ENCODE results near the gene MNAT1.
"Not testable (repeated sequence)": the region's sequence is repeated elsewhere in the genome, so short reads cannot be mapped to it uniquely, and the experiment has no call there.

The MNAT1 gene

GRCh38 chr14:60848066-60848465, 113.5 kb downstream of the MNAT1 start:
- Histone ChIP-seq H3K4me2 (ENCODE audit: low read length) (no peak overlapping the region), H3K36me3 (ENCODE audit: control insufficient read depth in 1 of 2, insufficient read depth in 2 of 2, low read length in 2 of 2) (peaks cover 0 to 2% of the 10 kb centered on the region in 2 experiments), H3K4ac (ENCODE audit: low read depth, low read length) (no peak overlapping the region), H3K23ac (ENCODE audit: low read length) (no peak overlapping the region), H4K12ac (ENCODE audit: low read depth, low read length) (no peak overlapping the region), H2BK120ac (ENCODE audit: insufficient read depth, low read length, poor library complexity) (no peak overlapping the region), H2AK5ac (ENCODE audit: low read length) (no peak overlapping the region), H3K9ac (ENCODE audit: low read length) (no peak overlapping the region), H3K79me1 (ENCODE audit: low read length) (no peaks in the 10 kb centered on the region), H3K18ac (ENCODE audit: low read length) (no peak overlapping the region), H4K91ac (ENCODE audit: low read depth, low read length) (no peak overlapping the region), H3K9me3 (ENCODE audit: insufficient read depth, low read depth, low read length) (peaks cover 1% of the 10 kb centered on the region), H3K27me3 (ENCODE audit: insufficient read depth, low read length) (no peaks in the 10 kb centered on the region), H3K14ac (ENCODE audit: low read length) (no peak overlapping the region), H4K8ac (ENCODE audit: low read depth, low read length) (no peak overlapping the region), H3K79me2 (ENCODE audit: control insufficient read depth, insufficient read depth, low read length, poor library complexity) (no peaks in the 10 kb centered on the region), H3K4me3 (ENCODE audit: low read depth, low read length) (no peak overlapping the region), H2AFZ (ENCODE audit: insufficient read depth, low read length, poor library complexity) (no peak overlapping the region), H3K4me1 (ENCODE audit: control insufficient read depth in 1 of 2, insufficient read depth in 2 of 2, low read length in 2 of 2) (no peaks in the 10 kb centered on the region), H2BK5ac (ENCODE audit: low read depth, low read length, poor library complexity) (no peak overlapping the region), H2BK12ac (ENCODE audit: low read length) (no peak overlapping the region), H3K27ac (ENCODE audit: low read depth, low read length) (no peak overlapping the region)
- DNase-seq = no peak
- WGBS (ENCODE audit: extremely low coverage, insufficient coverage, insufficient read length) = no CpG with 5 or more reads among the region's 2 CpGs

- not testable (repeated sequence) for H3K9ac ChIP-seq (ENCODE audit: low read length); H3K4me3 ChIP-seq (ENCODE audit: low read depth, low read length); H3K9me3 ChIP-seq (ENCODE audit: insufficient read depth, low read depth, low read length); H3K79me1 ChIP-seq (ENCODE audit: low read length); H4K8ac ChIP-seq (ENCODE audit: low read depth, low read length); H2AK5ac ChIP-seq (ENCODE audit: low read length); H2BK120ac ChIP-seq (ENCODE audit: insufficient read depth, low read length, poor library complexity); H4K91ac ChIP-seq (ENCODE audit: low read depth, low read length); H3K14ac ChIP-seq (ENCODE audit: low read length); H3K4ac ChIP-seq (ENCODE audit: low read depth, low read length); H3K4me2 ChIP-seq (ENCODE audit: low read length); H4K12ac ChIP-seq (ENCODE audit: low read depth, low read length); H3K36me3 ChIP-seq (ENCODE audit: control insufficient read depth in 1 of 2, insufficient read depth in 2 of 2, low read length in 2 of 2); H3K27me3 ChIP-seq (ENCODE audit: insufficient read depth, low read length); H3K27ac ChIP-seq (ENCODE audit: low read depth, low read length); H2AFZ ChIP-seq (ENCODE audit: insufficient read depth, low read length, poor library complexity); H3K79me2 ChIP-seq (ENCODE audit: control insufficient read depth, insufficient read depth, low read length, poor library complexity); H2BK5ac ChIP-seq (ENCODE audit: low read depth, low read length, poor library complexity); DNase-seq; H3K18ac ChIP-seq (ENCODE audit: low read length); H3K4me1 ChIP-seq (ENCODE audit: control insufficient read depth in 1 of 2, insufficient read depth in 2 of 2, low read length in 2 of 2); H3K23ac ChIP-seq (ENCODE audit: low read length); H2BK12ac ChIP-seq (ENCODE audit: low read length)
- WGBS (ENCODE audit: extremely low coverage, insufficient coverage, insufficient read length) = no CpG with 5 or more reads among the region's 5 CpGs
Observed at GRCh38 chr14:60851692-60852091, 117.1 kb downstream of the MNAT1 start.

DNA sequence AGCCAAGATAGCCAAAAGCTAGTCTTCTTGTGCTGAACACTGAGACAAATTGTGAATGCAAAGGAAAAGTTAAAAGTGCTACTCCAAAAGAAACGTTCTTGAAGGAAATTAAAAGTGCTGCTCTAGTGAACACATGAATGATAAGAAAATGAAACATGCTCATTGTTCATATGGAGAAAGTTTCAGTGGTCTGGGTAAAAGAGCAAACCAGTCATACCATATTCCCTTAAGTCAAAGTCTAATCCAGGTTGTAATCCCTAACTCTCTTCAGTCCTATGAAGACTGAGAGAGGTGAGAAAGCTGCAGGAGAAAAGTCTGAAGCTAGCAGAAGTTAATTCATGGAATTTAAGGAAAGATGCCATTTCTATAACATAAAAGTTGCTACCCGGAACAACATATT, 121.5 kb downstream of the MNAT1 start:
- H4K8ac ChIP-seq (ENCODE audit: low read depth, low read length) = no peak overlapping the region
- no peak for DNase-seq
- H2AK5ac ChIP-seq (ENCODE audit: low read length) = no peak overlapping the region
- no peak overlapping the region for H4K12ac ChIP-seq (ENCODE audit: low read depth, low read length)
- no peak overlapping the region for H2BK120ac ChIP-seq (ENCODE audit: insufficient read depth, low read length, poor library complexity)
- no peak overlapping the region for H3K9ac ChIP-seq (ENCODE audit: low read length)
- H3K79me1 ChIP-seq (ENCODE audit: low read length) = no peaks in the 10 kb centered on the region
- H3K18ac ChIP-seq (ENCODE audit: low read length) = no peak overlapping the region
- no peak overlapping the region for H2BK12ac ChIP-seq (ENCODE audit: low read length)
- no peak overlapping the region for H2AFZ ChIP-seq (ENCODE audit: insufficient read depth, low read length, poor library complexity)
- no CpG with 5 or more reads among the region's 2 CpGs for WGBS (ENCODE audit: extremely low coverage, insufficient coverage, insufficient read length)
- no peak overlapping the region for H3K4me3 ChIP-seq (ENCODE audit: low read depth, low read length)
- no peak overlapping the region for H3K4me2 ChIP-seq (ENCODE audit: low read length)
- no peak overlapping the region for H2BK5ac ChIP-seq (ENCODE audit: low read depth, low read length, poor library complexity)
- no peaks in the 10 kb centered on the region for H3K36me3 ChIP-seq (ENCODE audit: control insufficient read depth in 1 of 2, insufficient read depth in 2 of 2, low read length in 2 of 2)
- H3K27me3 ChIP-seq (ENCODE audit: insufficient read depth, low read length) = no peaks in the 10 kb centered on the region
- no peak overlapping the region for H3K14ac ChIP-seq (ENCODE audit: low read length)
- no peaks in the 10 kb centered on the region for H3K79me2 ChIP-seq (ENCODE audit: control insufficient read depth, insufficient read depth, low read length, poor library complexity)
- no peak overlapping the region for H3K27ac ChIP-seq (ENCODE audit: low read depth, low read length)
- H3K4me1 ChIP-seq (ENCODE audit: control insufficient read depth in 1 of 2, insufficient read depth in 2 of 2, low read length in 2 of 2) = no peaks in the 10 kb centered on the region
- H3K9me3 ChIP-seq (ENCODE audit: insufficient read depth, low read depth, low read length) = peaks cover 1% of the 10 kb centered on the region
- no peak overlapping the region for H4K91ac ChIP-seq (ENCODE audit: low read depth, low read length)
- H3K23ac ChIP-seq (ENCODE audit: low read length) = no peak overlapping the region
- H3K4ac ChIP-seq (ENCODE audit: low read depth, low read length) = no peak overlapping the region

DNA sequence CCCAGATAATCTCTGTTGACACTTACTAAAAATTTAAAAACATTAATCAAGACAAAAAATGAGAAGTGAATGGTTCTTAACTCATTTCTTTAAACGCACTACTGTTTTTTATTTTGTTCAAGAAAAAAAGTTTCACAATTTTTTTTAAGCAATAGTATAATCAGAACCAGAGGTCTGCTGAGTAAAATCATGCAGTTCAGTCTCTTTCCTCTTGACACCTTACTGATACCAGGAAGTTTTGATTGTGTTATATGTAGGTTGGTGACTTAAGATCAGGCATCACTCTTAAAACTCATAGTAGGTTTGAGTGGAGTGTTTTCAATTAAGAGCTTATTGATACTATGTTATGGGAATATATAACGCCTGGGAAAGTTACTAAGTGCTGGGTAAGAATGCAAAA, 125.0 kb downstream of the MNAT1 start:
- no peaks in the 10 kb centered on the region for H3K27me3 ChIP-seq (ENCODE audit: insufficient read depth, low read length)
- H3K23ac ChIP-seq (ENCODE audit: low read length) = no peak overlapping the region
- no peak overlapping the region for H4K91ac ChIP-seq (ENCODE audit: low read depth, low read length)
- no peak for DNase-seq
- H3K79me1 ChIP-seq (ENCODE audit: low read length) = no peaks in the 10 kb centered on the region
- H2AK5ac ChIP-seq (ENCODE audit: low read length) = no peak overlapping the region
- no peak overlapping the region for H3K4me3 ChIP-seq (ENCODE audit: low read depth, low read length)
- no peak overlapping the region for H3K18ac ChIP-seq (ENCODE audit: low read length)
- no peak overlapping the region for H2AFZ ChIP-seq (ENCODE audit: insufficient read depth, low read length, poor library complexity)
- no peaks in the 10 kb centered on the region for H3K9me3 ChIP-seq (ENCODE audit: insufficient read depth, low read depth, low read length)
- no peak overlapping the region for H3K27ac ChIP-seq (ENCODE audit: low read depth, low read length)
- no peak overlapping the region for H4K12ac ChIP-seq (ENCODE audit: low read depth, low read length)
- H3K4me1 ChIP-seq (ENCODE audit: control insufficient read depth in 1 of 2, insufficient read depth in 2 of 2, low read length in 2 of 2) = no peaks in the 10 kb centered on the region
- WGBS (ENCODE audit: extremely low coverage, insufficient coverage, insufficient read length) = no CpG with 5 or more reads among the region's 2 CpGs
- no peak overlapping the region for H3K4me2 ChIP-seq (ENCODE audit: low read length)
- H2BK120ac ChIP-seq (ENCODE audit: insufficient read depth, low read length, poor library complexity) = no peak overlapping the region
- no peak overlapping the region for H3K4ac ChIP-seq (ENCODE audit: low read depth, low read length)
- H3K79me2 ChIP-seq (ENCODE audit: control insufficient read depth, insufficient read depth, low read length, poor library complexity) = no peaks in the 10 kb centered on the region
- no peak overlapping the region for H4K8ac ChIP-seq (ENCODE audit: low read depth, low read length)
- no peak overlapping the region for H2BK5ac ChIP-seq (ENCODE audit: low read depth, low read length, poor library complexity)
- H3K36me3 ChIP-seq (ENCODE audit: control insufficient read depth in 1 of 2, insufficient read depth in 2 of 2, low read length in 2 of 2) = no peaks in the 10 kb centered on the region
- no peak overlapping the region for H3K9ac ChIP-seq (ENCODE audit: low read length)
- H3K14ac ChIP-seq (ENCODE audit: low read length) = no peak overlapping the region
- H2BK12ac ChIP-seq (ENCODE audit: low read length) = no peak overlapping the region
